Kidney (tissue), 14 donors: Measurements from ENCODE around the gene VEZF1. TPM values are rescaled to one million over a fixed set of nuclear protein-coding genes. Genes with fewer than 3 reads are reported as not detected.
A peak's percentile ranks its signal among the peaks of the same experiment; 100 is the strongest.

Experiments
- DNase-seq, 5 donors: peaks; one replicate each; pipeline ENCODE4 v3.0.0-alpha.2; 2013 to 2020
- FAIRE-seq: peaks from 2 replicates; lab custom pipeline; 2012; peaks lifted over from hg19 to GRCh38; lab: Jason Lieb, UNC
- H3K27ac ChIP-seq, 2 donors: one replicate each; pipeline ENCODE4 v1.7.0; 2013; ENCODE audit warnings: low read depth in 2 of 2, low read length in 2 of 2, inconsistent platforms in 1 of 2
- H3K27me3 ChIP-seq: one replicate; pipeline ENCODE4 v1.7.1; 2013; ENCODE audit warnings: low read length, inconsistent platforms; ENCODE audit not compliant: control insufficient read depth, insufficient read depth
- H3K36me3 ChIP-seq, 3 donors: one replicate each; pipeline versions ENCODE4 v1.7.0 to v1.7.1; 2013; ENCODE audit warnings: low read length in 3 of 3, control low read depth in 1 of 3, inconsistent platforms in 1 of 3; ENCODE audit not compliant: insufficient read depth in 3 of 3, control insufficient read depth in 2 of 3
- H3K4me1 ChIP-seq, 3 donors: one replicate each; pipeline versions ENCODE4 v1.7.0 to v1.7.1; 2013; ENCODE audit warnings: low read length in 3 of 3, inconsistent platforms in 1 of 3, low read depth in 1 of 3; ENCODE audit not compliant: control insufficient read depth in 2 of 3, insufficient read depth in 2 of 3
- H3K4me3 ChIP-seq, 3 donors: one replicate each; pipeline versions ENCODE4 v1.7.0 to v1.8.1; 2013; ENCODE audit warnings: low read length in 3 of 3, control low read depth in 1 of 3, inconsistent platforms in 1 of 3
- H3K9ac ChIP-seq, 3 donors: one replicate each; pipeline versions ENCODE4 v1.7.0 to v1.7.1; 2013; ENCODE audit warnings: low read length in 3 of 3, control low read depth in 1 of 3, inconsistent platforms in 1 of 3
- H3K9me3 ChIP-seq, 3 donors: one replicate each; pipeline versions ENCODE4 v1.7.0 to v1.7.1; 2013; ENCODE audit warnings: low read length in 3 of 3, control low read depth in 1 of 3, inconsistent platforms in 1 of 3; ENCODE audit not compliant: control insufficient read depth in 2 of 3, insufficient read depth in 1 of 3
- intact Hi-C: fragments of 100-400 bp; cut with DNase I; formaldehyde crosslinking; loops from one replicate; pipeline ENCODE4 v1.11.1; 2022
- polyA plus RNA-seq: library from polyadenylated mRNA; stranded (reverse); fragments of 350-450 nt; fragmentation: Illumina TruSeq; extraction: RNeasy Lipid Tissue Mini Kit (QIAGEN cat#74804); gene quantifications from one replicate; pipeline ENCODE4 v1.2.3, GENCODE V29; 2014; ENCODE audit warnings: low read depth, low replicate concordance; ENCODE audit not compliant: insufficient read depth
- total RNA-seq: library from RNA; stranded (reverse); fragmentation: NEBNext Ultra II Directional; extraction: Animal tissue kit (Norgen Biotek cat#: 25700); gene quantifications from one replicate; pipeline ENCODE4 v1.2.1, GENCODE V29; 2021
- TF ChIP-seq, protein P1 (sequence below): IDR thresholded peaks from 3 replicates; pipeline ENCODE4 v1.5.1; 2012; ENCODE audit warnings: mild to moderate bottlenecking, moderate library complexity, borderline replicate concordance; ENCODE audit not compliant: insufficient read depth; ENCODE audit errors: extremely low read depth
- donor health status: control.
- donor health status: control.
- donor health status: control.
- donor health status: control.
- donor health status: control.
- donor health status: DM: yes; HTN: yes; CAD: no.
- donor health status: Normal renal cell carcinoma (clear cell type).

VEZF1 gene
- total and polyA plus RNA-seq, 2 donors from 2014 or later = 26.0 to 92.5 TPM

DNA sequence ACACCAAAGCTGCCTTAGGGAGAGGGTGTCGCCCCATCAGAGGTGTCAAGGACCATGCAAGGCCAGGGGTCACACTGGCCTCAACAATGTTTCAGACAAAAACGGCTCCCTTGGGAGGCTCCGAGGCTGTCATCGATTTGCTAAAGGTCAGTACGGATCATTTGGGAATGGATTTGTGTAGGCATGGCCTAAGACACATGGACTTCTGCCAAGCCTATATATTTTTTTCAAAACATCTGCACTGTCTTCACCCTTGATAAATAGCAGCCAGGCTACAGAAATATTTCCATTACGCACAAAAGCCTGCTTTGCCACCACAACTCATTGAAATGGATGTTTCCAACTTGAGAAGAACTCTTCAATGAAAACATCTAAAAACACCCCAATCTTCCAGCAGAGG, 43.1 kb downstream of the VEZF1 start:
- H3K9me3 ChIP-seq = no peaks in the 10 kb centered on the region
- no peak overlapping the region for H3K4me3 ChIP-seq
- no peaks in the 10 kb centered on the region for H3K27me3 ChIP-seq
- intact Hi-C loops = no loop called here
- H3K4me1 ChIP-seq = peaks cover 12 to 48% (median 47%) of the 10 kb centered on the region in 3 donors
- H3K9ac ChIP-seq = no peak overlapping the region
- H3K36me3 ChIP-seq = no peaks in the 10 kb centered on the region
- FAIRE-seq (no peak), DNase-seq (peak in 1 of 5 donors; percentile 49)
- TF ChIP-seq, protein P1, sequence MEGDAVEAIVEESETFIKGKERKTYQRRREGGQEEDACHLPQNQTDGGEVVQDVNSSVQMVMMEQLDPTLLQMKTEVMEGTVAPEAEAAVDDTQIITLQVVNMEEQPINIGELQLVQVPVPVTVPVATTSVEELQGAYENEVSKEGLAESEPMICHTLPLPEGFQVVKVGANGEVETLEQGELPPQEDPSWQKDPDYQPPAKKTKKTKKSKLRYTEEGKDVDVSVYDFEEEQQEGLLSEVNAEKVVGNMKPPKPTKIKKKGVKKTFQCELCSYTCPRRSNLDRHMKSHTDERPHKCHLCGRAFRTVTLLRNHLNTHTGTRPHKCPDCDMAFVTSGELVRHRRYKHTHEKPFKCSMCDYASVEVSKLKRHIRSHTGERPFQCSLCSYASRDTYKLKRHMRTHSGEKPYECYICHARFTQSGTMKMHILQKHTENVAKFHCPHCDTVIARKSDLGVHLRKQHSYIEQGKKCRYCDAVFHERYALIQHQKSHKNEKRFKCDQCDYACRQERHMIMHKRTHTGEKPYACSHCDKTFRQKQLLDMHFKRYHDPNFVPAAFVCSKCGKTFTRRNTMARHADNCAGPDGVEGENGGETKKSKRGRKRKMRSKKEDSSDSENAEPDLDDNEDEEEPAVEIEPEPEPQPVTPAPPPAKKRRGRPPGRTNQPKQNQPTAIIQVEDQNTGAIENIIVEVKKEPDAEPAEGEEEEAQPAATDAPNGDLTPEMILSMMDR = no peak
- H3K27ac ChIP-seq = no peak overlapping the region

DNA sequence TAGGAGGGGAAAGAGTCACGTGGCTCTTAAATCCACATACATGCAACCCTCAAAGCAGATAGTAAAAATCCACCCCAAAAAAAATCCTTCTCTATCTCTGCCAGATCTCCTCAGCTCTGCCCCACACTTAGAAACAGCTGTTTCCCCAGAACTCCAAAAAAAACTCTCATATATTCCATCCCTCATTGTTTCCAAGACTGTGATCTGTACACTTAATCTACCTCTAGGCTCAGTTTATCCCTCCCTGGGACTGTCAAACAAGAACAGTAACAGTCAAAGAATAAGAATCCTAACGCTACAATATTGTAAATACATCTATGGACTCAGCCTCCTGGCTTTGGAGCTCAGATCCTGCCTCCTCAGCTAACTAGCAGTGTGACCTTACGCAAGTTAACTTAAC, 44.4 kb downstream of the VEZF1 start:
- DNase-seq (no peak), FAIRE-seq (no peak)
- intact Hi-C loops = no loop called here
- no peak overlapping the region for H3K27ac ChIP-seq
- no peaks in the 10 kb centered on the region for H3K36me3 ChIP-seq
- H3K4me3 ChIP-seq = no peak overlapping the region
- no peaks in the 10 kb centered on the region for H3K9me3 ChIP-seq
- TF ChIP-seq, protein P1 = no peak
- H3K4me1 ChIP-seq = peaks cover 12 to 44% (median 43%) of the 10 kb centered on the region in 3 donors
- H3K27me3 ChIP-seq = no peaks in the 10 kb centered on the region
- no peak overlapping the region for H3K9ac ChIP-seq

DNA sequence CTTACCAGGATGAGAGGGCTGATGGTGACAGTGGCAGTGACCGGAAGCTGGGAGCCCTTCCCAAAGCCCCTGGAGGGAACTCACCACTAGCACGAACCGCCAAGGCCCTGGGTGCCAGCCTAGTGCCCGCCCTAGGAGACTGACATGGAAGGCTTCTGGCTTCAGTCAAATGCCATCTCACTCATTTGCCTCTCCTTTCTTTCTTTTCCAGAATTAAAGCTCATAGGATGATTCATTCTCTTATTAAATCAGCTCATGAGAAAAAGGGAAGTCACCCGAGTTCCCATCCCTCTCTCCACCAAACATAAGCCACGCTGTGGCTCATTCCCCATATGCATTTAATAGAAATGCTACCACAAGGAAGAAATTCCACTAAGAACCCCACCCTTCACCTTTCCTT, 44.9 kb downstream of the VEZF1 start:
- H3K9ac ChIP-seq = peak overlapping the region in 1 of 3 donors; percentile 53
- H3K4me1 ChIP-seq = peaks cover 9 to 42% (median 41%) of the 10 kb centered on the region in 3 donors
- no peak for DNase-seq
- peak overlapping the region in 1 of 2 donors; percentile 52 for H3K27ac ChIP-seq
- H3K9me3 ChIP-seq = no peaks in the 10 kb centered on the region
- no peaks in the 10 kb centered on the region for H3K27me3 ChIP-seq
- no peaks in the 10 kb centered on the region for H3K36me3 ChIP-seq
- no peak for FAIRE-seq
- H3K4me3 ChIP-seq = no peak overlapping the region
- intact Hi-C loops = no loop called here
- TF ChIP-seq, protein P1 = no peak
